Measurements from ENCODE around the gene TUBA3E. TPM values are rescaled to one million over a fixed set of nuclear protein-coding genes. Genes with fewer than 3 reads are reported as not detected.
A peak's percentile ranks its signal among the peaks of the same experiment; 100 is the strongest.
"Not testable (repeated sequence)": the region's sequence is repeated elsewhere in the genome, so short reads cannot be mapped to it uniquely, and the experiment has no call there.

The TUBA3E gene
- total RNA-seq, 1 donor from 2014 or later = not detected

DNA sequence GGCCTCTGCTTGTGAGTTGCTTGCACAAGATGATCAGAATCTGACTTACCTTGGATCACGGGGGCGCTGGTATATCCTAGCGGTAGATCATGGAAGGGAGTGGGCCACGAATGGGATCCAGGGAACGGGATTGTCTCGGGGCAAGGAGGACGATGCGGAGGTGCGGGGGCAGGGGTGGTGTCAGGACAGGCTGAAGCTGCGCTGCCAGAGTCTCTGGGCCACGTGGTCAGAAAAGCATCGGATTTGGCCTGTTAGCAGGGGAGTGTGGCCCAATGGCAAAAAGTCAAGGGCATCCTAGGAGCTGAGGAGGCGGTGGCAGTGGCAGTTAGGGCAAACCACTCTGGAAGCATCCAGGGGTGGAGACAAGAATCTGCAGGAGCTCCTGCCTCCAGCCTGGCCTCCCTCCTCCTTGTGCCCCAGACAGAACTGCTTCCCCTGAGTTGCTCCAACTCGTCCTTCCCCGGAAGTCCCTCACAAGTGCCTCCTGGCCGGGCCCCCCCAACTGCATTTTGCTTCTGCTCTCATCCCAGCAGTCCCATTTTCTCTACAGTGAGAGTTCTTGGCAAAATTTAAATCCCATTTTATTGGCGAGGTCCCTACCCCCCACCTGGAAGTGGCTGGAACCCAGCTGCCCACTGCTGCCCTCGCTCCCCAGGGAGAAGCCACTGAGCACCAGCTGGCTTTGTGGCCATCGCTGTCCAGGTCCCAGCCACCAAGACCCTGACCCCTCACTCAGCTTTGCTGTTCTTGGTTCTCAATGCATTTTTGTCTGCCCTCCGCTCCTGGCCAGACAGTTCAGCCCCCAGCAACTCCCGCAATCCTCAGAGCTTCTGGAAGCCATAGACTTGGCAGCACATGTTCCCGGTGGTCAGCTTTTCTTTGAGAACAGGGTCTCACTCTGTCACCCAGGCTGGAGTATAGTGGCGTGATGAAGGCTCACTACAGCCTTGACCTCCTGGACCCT lies 47.8 kb downstream of the TUBA3E start:
- peaks cover 4% of the 10 kb centered on the region for H3K36me3 Mint-ChIP-seq (ENCODE audit: low read depth, unreplicated experiment)
- H3K4me3 Mint-ChIP-seq (ENCODE audit: unreplicated experiment) = no peak overlapping the region
- peaks cover 5% of the 10 kb centered on the region for H3K27me3 Mint-ChIP-seq (ENCODE audit: unreplicated experiment)
- no peaks in the 10 kb centered on the region for H3K4me1 Mint-ChIP-seq (ENCODE audit: unreplicated experiment)
- DNase-seq (ENCODE audit: low spot score) = no peak
- no peaks in the 10 kb centered on the region for H3K9me3 Mint-ChIP-seq (ENCODE audit: unreplicated experiment)
- H3K27ac Mint-ChIP-seq (ENCODE audit: unreplicated experiment) = no peak overlapping the region
- TF ChIP-seq, protein P1, sequence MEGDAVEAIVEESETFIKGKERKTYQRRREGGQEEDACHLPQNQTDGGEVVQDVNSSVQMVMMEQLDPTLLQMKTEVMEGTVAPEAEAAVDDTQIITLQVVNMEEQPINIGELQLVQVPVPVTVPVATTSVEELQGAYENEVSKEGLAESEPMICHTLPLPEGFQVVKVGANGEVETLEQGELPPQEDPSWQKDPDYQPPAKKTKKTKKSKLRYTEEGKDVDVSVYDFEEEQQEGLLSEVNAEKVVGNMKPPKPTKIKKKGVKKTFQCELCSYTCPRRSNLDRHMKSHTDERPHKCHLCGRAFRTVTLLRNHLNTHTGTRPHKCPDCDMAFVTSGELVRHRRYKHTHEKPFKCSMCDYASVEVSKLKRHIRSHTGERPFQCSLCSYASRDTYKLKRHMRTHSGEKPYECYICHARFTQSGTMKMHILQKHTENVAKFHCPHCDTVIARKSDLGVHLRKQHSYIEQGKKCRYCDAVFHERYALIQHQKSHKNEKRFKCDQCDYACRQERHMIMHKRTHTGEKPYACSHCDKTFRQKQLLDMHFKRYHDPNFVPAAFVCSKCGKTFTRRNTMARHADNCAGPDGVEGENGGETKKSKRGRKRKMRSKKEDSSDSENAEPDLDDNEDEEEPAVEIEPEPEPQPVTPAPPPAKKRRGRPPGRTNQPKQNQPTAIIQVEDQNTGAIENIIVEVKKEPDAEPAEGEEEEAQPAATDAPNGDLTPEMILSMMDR (IDR thresholded peaks at IDR 0.05; ENCODE audit: unreplicated experiment) = no peak

DNA sequence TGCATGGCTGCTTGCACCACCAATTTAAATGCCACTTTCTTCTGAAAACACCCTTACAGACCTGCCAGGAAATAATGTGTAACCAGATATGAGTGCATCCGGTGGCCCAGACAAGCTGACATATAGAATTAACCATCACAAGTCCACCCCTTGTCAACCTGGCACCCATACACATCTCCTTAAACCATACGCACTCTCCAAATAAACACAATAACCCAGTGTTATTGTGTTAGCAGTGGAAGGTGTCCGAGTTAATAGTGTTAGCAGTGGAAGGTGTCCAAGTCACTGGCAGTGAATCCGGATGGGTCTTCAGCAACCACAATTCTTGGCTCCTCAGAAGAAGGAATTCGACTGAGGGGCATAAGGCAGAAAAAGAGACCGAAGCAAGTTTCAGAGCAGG lies 49.7 kb downstream of the TUBA3E start:
- not testable (repeated sequence) for DNase-seq (ENCODE audit: low spot score); H3K4me1 Mint-ChIP-seq (ENCODE audit: unreplicated experiment); H3K27ac Mint-ChIP-seq (ENCODE audit: unreplicated experiment); H3K36me3 Mint-ChIP-seq (ENCODE audit: low read depth, unreplicated experiment); H3K9me3 Mint-ChIP-seq (ENCODE audit: unreplicated experiment); H3K27me3 Mint-ChIP-seq (ENCODE audit: unreplicated experiment); H3K4me3 Mint-ChIP-seq (ENCODE audit: unreplicated experiment)

DNA sequence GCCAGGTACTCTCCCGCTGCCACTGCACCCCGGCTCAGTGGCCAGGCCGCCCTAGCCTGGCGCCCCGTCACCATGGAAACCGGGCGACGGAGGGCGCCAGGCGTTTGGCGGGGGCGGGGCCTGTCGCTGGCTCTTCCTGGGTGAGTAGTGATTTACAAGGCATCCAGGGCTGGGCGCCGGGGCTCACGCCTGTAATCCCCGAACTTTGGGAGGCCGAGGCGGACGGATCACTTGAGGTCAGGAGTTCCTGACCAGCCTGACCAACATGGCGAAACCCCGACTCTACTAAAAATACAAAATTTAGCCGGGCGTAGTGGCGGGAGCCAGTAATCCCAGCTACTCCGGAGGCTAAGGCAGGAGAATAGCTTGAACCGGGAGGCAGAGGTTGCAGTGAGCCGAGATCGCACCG lies 53.2 kb downstream of the TUBA3E start, which contains the start of gene CCDC74B:
TSS of gene CCDC74B (minus strand) at position 107 of the 409 bp plus-strand sequence. CDS start 116 bp downstream, outside the sequence.
- peak within 1 kb of the TSS; percentile 83 for H3K4me3 Mint-ChIP-seq (ENCODE audit: unreplicated experiment)
- H3K27me3 Mint-ChIP-seq (ENCODE audit: unreplicated experiment); H3K27ac Mint-ChIP-seq (ENCODE audit: unreplicated experiment); H3K9me3 Mint-ChIP-seq (ENCODE audit: unreplicated experiment); DNase-seq (ENCODE audit: low spot score); H3K36me3 Mint-ChIP-seq (ENCODE audit: low read depth, unreplicated experiment); H3K4me1 Mint-ChIP-seq (ENCODE audit: unreplicated experiment): not testable (repeated sequence)

DNA sequence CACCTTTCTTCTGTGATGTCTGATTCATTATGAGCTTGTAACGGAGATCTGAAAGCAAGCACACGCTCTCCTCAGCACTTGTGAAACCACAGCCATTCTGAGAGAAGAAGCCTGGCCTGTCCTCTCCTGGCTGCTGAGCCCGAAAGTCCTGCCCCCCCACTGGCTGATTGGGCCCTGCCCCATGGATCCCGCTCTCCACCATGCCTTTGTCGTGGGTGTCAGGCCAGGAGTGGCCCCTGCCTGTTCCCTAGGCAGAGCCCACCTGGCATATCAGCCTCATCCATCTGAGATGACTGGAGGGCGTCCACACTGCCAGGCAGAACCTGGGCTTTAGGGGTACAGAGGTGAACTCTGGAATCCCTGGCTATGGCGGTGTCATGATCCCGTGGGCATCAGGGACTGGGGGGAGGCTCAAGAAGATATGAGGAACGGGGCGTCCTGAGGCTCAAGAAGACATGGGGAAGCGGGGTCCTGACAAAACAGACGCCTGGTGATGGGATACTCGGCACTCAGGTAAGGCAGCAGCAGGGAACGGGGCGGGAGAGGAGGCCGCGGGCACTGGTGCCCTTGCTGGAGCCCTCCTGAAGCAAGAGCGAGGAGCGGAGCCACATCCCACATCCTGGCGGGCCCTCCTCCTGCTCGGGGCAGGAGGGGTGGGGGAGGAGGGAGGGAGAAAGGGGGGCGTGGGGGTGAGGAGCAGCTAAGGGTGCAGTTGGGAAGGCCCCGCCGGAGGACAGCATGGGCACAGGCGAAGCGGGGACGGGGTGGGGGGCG lies 54.8 kb downstream of the TUBA3E start:
- H3K9me3 Mint-ChIP-seq (ENCODE audit: unreplicated experiment); H3K36me3 Mint-ChIP-seq (ENCODE audit: low read depth, unreplicated experiment); H3K27me3 Mint-ChIP-seq (ENCODE audit: unreplicated experiment); DNase-seq (ENCODE audit: low spot score); H3K4me1 Mint-ChIP-seq (ENCODE audit: unreplicated experiment): not testable (repeated sequence)
- Mint-ChIP-seq H3K4me3 (ENCODE audit: unreplicated experiment) (peak overlapping the region; percentile 25), H3K27ac (ENCODE audit: unreplicated experiment) (peak overlapping the region; percentile 61)

DNA sequence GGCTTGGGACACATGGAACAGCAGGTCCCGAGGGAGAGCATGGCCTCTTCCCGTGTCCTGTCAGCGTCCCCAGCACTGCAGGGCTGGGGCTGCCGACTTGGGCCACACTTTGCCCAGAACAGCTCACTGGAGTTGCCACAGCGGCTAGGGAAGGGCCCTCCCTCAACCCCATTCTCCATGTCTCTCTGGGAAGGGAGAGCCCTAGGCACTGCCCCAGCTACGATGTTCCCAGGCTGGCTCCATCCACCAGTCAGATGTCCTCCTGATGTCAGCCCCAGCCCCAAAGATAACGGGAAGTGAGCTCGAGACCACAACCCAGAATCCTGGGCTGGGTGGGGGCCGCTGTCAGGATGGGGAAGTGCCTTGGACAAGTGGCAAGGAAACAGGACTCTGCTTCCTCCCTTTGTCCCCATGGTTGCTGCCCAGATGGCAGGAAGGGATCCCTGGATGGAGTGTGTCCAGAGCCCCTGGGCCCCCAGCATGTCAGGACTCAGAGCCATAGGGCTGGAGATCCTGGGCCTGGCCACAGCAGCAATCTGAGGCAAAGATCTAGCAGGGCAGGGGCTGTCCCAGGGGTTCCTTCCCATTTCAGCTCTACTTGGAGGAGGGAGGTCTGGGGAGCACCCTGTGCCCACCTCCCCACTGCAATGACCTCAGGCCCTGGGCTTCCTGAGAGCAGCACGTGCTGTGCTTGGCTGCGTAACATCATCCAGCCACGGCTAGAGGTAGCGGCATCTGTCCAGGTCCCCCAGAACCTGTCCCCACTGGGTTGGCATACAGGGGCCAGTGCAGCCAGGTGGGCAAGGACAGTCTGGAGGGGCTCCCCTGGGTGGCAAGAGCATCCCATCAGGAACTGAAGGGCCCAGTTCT lies 55.6 kb downstream of the TUBA3E start:
- not testable (repeated sequence) for H3K9me3 Mint-ChIP-seq (ENCODE audit: unreplicated experiment); H3K4me3 Mint-ChIP-seq (ENCODE audit: unreplicated experiment); H3K27me3 Mint-ChIP-seq (ENCODE audit: unreplicated experiment); DNase-seq (ENCODE audit: low spot score); H3K36me3 Mint-ChIP-seq (ENCODE audit: low read depth, unreplicated experiment); H3K4me1 Mint-ChIP-seq (ENCODE audit: unreplicated experiment)
- H3K27ac Mint-ChIP-seq (ENCODE audit: unreplicated experiment) = peak overlapping the region; percentile 61

Other genes starting within 250 kb of the TUBA3E start
- gene RAB6C, start 218.8 kb downstream of the TUBA3E start, total RNA-seq (ENCODE audit: unreplicated experiment) = 1.4 TPM
- 1.1 TPM for gene POTEF, start 69.2 kb downstream of the TUBA3E start, total RNA-seq (ENCODE audit: unreplicated experiment)
- gene CCDC74B, start 53.3 kb downstream of the TUBA3E start, total RNA-seq (ENCODE audit: unreplicated experiment) = 20.4 TPM
- gene SMPD4, start 16.8 kb downstream of the TUBA3E start, total RNA-seq (ENCODE audit: unreplicated experiment) = 65.6 TPM
- gene MZT2B, start 16.2 kb downstream of the TUBA3E start, total RNA-seq (ENCODE audit: unreplicated experiment) = 152 TPM
- 32.8 TPM for gene IMP4, start 144.5 kb upstream of the TUBA3E start, total RNA-seq (ENCODE audit: unreplicated experiment)
- 16.3 TPM for gene PTPN18, start 157.6 kb upstream of the TUBA3E start, total RNA-seq (ENCODE audit: unreplicated experiment)